ENCODE measurements around the gene ABHD12B. TPM values are rescaled to one million over a fixed set of nuclear protein-coding genes. Genes with fewer than 3 reads are reported as not detected.

The ABHD12B gene
- total RNA-seq, 1 experiment from 2014 or later = 51.0 TPM

DNA sequence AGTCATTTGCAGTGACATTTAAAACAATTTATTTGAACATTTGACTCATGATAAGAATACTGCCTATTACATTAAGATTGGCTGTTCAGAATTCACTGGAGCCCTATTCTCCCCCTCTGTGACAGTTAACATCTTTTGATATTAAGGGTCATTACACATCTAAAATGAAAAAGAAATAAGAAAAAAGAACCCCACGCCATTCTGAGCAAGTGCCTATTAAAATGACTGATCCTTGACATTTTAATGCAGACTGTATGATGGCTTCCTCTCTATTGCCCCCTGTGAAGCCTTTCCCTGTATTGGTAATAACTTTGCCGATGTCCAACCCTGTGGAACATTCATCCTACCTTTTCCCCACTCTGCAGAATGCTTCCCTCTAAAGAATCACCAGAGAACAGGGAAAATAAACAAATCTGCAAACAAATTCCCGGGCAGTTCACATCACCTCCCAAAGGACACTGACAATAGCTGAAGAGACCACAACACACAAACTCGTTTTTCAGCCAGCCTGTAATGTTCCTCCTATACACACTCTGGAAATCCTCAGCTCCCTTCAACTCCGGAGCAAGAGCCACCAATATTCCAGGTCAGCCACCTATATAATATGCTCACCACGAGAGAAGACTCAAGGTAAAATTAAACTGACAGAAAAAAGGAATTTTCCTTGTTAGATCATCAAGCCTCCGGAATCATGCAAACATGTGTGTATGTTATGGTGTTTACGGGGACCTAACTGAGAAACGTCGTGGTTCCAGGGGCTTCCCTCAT is 42.9 kb upstream of the ABHD12B start:
- Histone ChIP-seq H4K5ac (ENCODE audit: insufficient read length, low read depth, low read length) (no peak overlapping the region), H3K9ac (ENCODE audit: extremely low read depth, insufficient read length, low read length) (no peak overlapping the region), H2BK20ac (ENCODE audit: low read depth, low read length, poor library complexity, severe bottlenecking) (no peak overlapping the region), H4K8ac (replicated peaks; ENCODE audit: insufficient read length, low read depth, low read length) (no peak overlapping the region), H3K27me3 (ENCODE audit: insufficient read depth, low read length) (peaks cover 35% of the 10 kb centered on the region), H3K4ac (ENCODE audit: low read depth, low read length) (no peak overlapping the region), H3K14ac (ENCODE audit: insufficient read depth, low read length) (no peak overlapping the region), H3K18ac (ENCODE audit: insufficient read length, low read depth, low read length) (no peak overlapping the region), H2BK15ac (ENCODE audit: low read depth, low read length) (no peak overlapping the region), H4K20me1 (ENCODE audit: control insufficient read depth, insufficient read depth, insufficient read length) (no peaks in the 10 kb centered on the region), H4K91ac (ENCODE audit: insufficient read length, low read depth, low read length) (no peak overlapping the region), H2AFZ (ENCODE audit: low read length) (no peak overlapping the region), H2AK5ac (ENCODE audit: insufficient read length, low read length) (no peak overlapping the region), H3K27ac (ENCODE audit: insufficient read length, low read depth, low read length) (no peak overlapping the region), H3K9me3 (ENCODE audit: control insufficient read depth, low read depth, low read length) (no peaks in the 10 kb centered on the region), H3K56ac (ENCODE audit: insufficient read length, low read depth, low read length) (no peak overlapping the region), H3K23ac (ENCODE audit: insufficient read length, low read depth, low read length) (no peak overlapping the region), H3K79me2 (ENCODE audit: insufficient read depth, low read length) (no peaks in the 10 kb centered on the region), H3K79me1 (ENCODE audit: insufficient read depth, low read depth, low read length, poor library complexity, severe bottlenecking) (no peaks in the 10 kb centered on the region), H2BK5ac (ENCODE audit: insufficient read length, low read length) (no peak overlapping the region), H2BK12ac (ENCODE audit: insufficient read length, low read depth, low read length) (no peak overlapping the region), H3K4me2 (ENCODE audit: insufficient read depth, insufficient read length, low read length) (peak overlapping the region; percentile 81), H3T11ph (ENCODE audit: low read length) (no peak overlapping the region), H3K23me2 (ENCODE audit: insufficient read length, low read depth, low read length, poor library complexity, severe bottlenecking) (peaks cover 14% of the 10 kb centered on the region), H3K4me1 (ENCODE audit: insufficient read depth, low read length) (no peaks in the 10 kb centered on the region), H2BK120ac (ENCODE audit: low read depth, low read length, poor library complexity, severe bottlenecking) (no peak overlapping the region)
- Mint-ChIP-seq H3K36me3 (ENCODE audit: insufficient read depth in 1 of 3, low read depth in 3 of 3) (peaks cover 2 to 10% (median 2%) of the 10 kb centered on the region in 3 experiments), H3K9me3 (peaks cover 0 to 4% of the 10 kb centered on the region in 2 experiments; a peak in 1 of 5 replicates), H3K4me1 (peaks cover 41% of the 10 kb centered on the region in 2 experiments), H3K4me3 (peak overlapping the region; percentile 68 to 85), H3K27me3 (ENCODE audit: low read depth) (peaks cover 86% of the 10 kb centered on the region), H3K27ac (no peak overlapping the region)
- no CpG with 5 or more reads among the region's 10 CpGs for WGBS (ENCODE audit: extremely low coverage, insufficient read length, low lambda C conversion rate)
- no peak for DNase-seq
- no peak for TF ChIP-seq CTCF (conservative IDR thresholded peaks at IDR 0.05)

Measured in H9 (cell line).